Fibroblast of pulmonary artery (primary cell): Measurements from ENCODE around the gene DNM2.

Experiments used
- DNase-seq: peaks from one replicate; pipeline ENCODE4 v3.0.0-alpha.2; 2010; ENCODE audit warnings: low read depth
- H3K4me3 ChIP-seq: replicated peaks from 2 replicates; pipeline ENCODE4 v1.5.1; 2011; ENCODE audit warnings: low read depth, mild to moderate bottlenecking, control low read depth, low read length, moderate library complexity
- TF ChIP-seq, protein P1 (sequence below): IDR thresholded peaks from 2 replicates; pipeline ENCODE4 v1.5.1; 2011; ENCODE audit warnings: mild to moderate bottlenecking, control low read depth, low read length, inconsistent platforms; ENCODE audit errors: missing control alignments

The DNM2 gene

GRCh38 chr19:10762656-10763055 is 44.8 kb downstream of the DNM2 start:
- TF ChIP-seq, protein P1, sequence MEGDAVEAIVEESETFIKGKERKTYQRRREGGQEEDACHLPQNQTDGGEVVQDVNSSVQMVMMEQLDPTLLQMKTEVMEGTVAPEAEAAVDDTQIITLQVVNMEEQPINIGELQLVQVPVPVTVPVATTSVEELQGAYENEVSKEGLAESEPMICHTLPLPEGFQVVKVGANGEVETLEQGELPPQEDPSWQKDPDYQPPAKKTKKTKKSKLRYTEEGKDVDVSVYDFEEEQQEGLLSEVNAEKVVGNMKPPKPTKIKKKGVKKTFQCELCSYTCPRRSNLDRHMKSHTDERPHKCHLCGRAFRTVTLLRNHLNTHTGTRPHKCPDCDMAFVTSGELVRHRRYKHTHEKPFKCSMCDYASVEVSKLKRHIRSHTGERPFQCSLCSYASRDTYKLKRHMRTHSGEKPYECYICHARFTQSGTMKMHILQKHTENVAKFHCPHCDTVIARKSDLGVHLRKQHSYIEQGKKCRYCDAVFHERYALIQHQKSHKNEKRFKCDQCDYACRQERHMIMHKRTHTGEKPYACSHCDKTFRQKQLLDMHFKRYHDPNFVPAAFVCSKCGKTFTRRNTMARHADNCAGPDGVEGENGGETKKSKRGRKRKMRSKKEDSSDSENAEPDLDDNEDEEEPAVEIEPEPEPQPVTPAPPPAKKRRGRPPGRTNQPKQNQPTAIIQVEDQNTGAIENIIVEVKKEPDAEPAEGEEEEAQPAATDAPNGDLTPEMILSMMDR = no peak
- no peak overlapping the region for H3K4me3 ChIP-seq
- no peak for DNase-seq

GRCh38 chr19:10763411-10763810 is 45.5 kb downstream of the DNM2 start:
- H3K4me3 ChIP-seq = no peak overlapping the region
- DNase-seq = no peak
- TF ChIP-seq, protein P1 = no peak

DNA sequence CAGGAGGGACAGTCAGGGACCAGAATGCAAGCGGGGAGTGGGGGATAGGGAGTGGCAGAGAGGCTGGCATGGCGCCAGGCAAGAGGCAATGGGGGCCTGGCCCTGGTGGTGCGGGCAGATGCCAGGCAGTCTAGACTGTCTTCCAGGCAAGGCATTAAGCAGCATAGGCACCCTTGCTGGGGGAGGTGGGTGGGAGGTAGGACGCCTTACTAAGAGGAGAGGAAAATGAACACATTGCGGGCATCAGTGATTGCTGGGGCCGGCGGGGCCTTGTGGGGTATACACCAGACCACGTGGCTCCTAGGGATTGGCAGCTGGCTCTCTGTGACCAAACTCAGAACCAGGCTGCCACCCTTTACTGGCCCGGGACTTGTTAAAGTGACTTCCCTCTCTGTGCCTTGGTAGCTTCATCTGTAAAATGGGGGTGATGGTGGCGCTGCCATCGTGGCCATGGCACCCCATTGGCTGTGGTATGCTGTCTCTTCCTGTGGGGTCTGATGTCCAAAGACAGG is 46.0 kb downstream of the DNM2 start:
- no peak for DNase-seq
- TF ChIP-seq, protein P1 = no peak
- no peak overlapping the region for H3K4me3 ChIP-seq

DNA sequence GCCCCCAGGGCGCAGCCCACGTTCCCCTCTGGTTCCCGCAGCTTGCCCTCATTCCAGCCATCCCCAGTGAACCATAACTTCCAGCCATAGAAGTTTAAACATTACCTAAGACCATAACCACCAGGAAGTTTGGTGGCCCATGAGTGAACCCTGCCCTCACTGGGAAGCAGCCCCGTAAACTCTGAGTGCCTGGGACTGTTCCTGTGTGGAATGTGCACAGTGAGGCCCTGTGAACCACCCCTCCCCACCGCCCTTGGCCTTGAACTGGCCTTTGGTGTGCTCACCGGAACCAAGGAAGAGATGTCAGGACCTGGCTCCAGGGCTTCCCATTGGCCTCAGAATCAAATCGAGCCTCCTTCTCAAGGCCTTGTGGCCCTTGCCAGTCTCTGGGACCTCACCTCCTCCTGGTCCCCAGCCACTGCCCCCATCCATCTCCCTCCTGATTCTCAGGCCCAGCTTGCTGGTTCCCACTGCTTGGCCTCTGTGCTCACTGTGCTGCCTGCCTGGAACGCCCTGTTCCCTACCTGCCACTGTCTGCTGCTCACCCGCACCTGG is 46.5 kb downstream of the DNM2 start:
- TF ChIP-seq, protein P1 = no peak
- H3K4me3 ChIP-seq = no peak overlapping the region
- no peak for DNase-seq

DNA sequence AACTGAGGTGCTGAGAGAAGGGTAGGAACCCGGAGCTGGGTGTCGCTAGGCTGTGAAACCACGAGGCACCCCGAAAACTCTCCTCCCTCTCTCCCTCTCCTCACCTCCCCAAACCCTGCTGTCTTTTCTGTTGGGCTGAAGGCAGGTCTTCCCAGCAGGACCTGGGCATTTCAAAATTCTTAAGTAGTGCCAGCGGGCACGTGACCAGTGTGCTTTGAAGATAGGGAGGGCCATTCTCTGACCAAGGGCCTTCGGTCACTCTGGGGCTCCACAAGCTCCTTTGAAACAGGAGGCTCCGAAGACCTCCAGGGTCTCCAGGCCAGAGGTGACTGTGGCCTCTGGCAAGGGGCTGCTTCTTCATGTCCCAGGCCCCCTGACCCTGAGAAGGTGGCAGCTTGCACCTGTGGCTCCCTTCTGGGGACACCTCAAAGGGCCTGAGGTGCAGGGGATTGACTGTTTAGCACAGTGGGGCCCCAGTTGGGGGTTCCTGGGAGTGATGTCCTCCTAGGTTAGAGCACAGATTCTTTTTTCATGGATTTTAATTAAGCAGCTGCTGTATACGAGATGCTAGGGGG is 48.3 kb downstream of the DNM2 start:
- no peak for DNase-seq
- TF ChIP-seq, protein P1 = no peak

DNA sequence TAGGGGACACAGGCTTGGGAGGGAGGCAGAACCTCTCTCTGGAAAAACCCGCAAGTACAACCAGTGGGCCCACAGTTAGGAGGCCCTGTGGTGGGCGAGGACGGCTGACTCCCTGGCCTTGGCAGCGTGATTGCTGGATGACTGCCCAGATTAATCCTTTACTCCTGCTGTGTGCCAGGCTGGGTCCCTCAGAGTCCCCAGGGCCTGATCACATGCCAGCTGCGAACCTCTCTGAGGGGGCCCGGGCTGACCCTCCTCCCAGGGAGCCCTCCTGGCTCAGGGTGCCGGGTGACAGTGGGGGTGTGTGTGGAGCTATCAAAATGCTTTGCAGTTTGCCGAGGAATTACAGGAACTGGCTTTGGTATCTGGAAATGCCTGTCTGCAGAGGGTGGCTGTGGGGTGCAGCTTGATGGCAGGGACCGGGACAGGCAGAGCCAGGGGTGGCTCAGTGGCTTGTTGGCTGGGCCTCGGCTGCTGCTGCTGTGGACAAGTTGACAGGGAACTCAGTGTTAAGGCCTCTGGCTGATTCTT is 48.9 kb downstream of the DNM2 start:
- no peak overlapping the region for H3K4me3 ChIP-seq
- DNase-seq = peak; percentile 60
- TF ChIP-seq, protein P1 = no peak

More for the DNA sequence above, 48.3 kb downstream of the DNM2 start:
- H3K4me3 ChIP-seq = no peak overlapping the region
